ENCODE data around the gene CDC42SE1. TPM values are rescaled to one million over a fixed set of nuclear protein-coding genes. Genes with fewer than 3 reads are reported as not detected.
"Not testable (repeated sequence)": the region's sequence is repeated elsewhere in the genome, so short reads cannot be mapped to it uniquely, and the experiment has no call there.

The CDC42SE1 gene
- total RNA-seq, 1 experiment from 2014 or later = 76.3 TPM

DNA sequence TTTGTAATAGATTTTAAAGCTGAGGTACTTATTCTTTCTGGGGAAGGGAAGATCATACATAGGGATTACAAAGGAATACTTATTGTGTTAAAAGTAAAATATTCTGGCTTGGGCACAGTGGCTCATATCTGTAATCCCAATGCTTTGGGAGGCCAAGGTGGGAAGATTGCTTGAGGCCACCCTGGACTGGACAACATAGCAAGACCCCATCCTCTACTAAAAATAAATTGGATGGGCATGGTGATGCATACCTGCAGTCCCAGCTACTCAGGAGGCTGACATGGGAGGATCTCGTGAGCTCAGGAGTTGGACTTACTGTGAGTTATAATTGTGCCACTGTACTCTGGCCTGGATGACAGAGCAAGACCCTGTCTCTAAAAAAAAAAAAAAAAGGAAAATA lies 38.7 kb upstream of the CDC42SE1 start:
- Mint-ChIP-seq H3K36me3 (no peaks in the 10 kb centered on the region), H3K27me3 (ENCODE audit: low read depth) (no peaks in the 10 kb centered on the region; the same call in 1 of the 2 replicates), H3K4me3 (no peak overlapping the region), H3K4me1 (no peaks in the 10 kb centered on the region), H3K27ac (no peak overlapping the region), H3K9me3 (no peaks in the 10 kb centered on the region)
- TF ChIP-seq CBFB (CRISPR knock-in tag; IDR thresholded peaks at IDR 0.05; ENCODE audit: low read depth) = no peak
- TF ChIP-seq ZNF121 (CRISPR knock-in tag; IDR thresholded peaks at IDR 0.05) = peak; percentile 66
- POLR2A ChIA-PET = no interaction called here
- ATAC-seq (no peak), DNase-seq (ENCODE audit: low spot score) (no peak)
- CTCF ChIA-PET = interaction anchor here (0.9 to 1.4 kb wide), 2 partner anchors 13 to 73 kb away, joined by 4 to 5 read pairs; no protein-coding TSS in a partner anchor

DNA sequence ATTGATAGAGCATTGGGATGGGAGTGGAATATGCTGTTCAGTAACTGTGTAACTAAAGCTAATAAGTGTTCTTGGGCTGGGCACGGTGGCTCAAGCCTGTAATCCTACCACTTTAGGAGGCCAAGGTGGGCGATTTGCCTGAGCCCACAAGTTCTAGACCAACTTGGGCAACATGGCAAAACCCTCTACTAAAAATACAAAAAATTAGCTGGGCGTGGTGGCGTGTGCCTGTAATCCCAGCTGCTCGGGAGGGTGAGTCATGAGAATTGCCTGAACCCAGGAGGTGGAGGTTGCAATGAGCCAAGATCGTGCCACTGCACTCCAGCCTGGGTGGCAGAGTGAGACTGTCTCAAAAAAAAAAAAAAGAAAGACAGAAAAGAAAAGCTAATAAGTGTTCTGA lies 38.0 kb upstream of the CDC42SE1 start:
- ATAC-seq, POLR2A ChIA-PET, H3K27ac Mint-ChIP-seq: not testable (repeated sequence)

DNA sequence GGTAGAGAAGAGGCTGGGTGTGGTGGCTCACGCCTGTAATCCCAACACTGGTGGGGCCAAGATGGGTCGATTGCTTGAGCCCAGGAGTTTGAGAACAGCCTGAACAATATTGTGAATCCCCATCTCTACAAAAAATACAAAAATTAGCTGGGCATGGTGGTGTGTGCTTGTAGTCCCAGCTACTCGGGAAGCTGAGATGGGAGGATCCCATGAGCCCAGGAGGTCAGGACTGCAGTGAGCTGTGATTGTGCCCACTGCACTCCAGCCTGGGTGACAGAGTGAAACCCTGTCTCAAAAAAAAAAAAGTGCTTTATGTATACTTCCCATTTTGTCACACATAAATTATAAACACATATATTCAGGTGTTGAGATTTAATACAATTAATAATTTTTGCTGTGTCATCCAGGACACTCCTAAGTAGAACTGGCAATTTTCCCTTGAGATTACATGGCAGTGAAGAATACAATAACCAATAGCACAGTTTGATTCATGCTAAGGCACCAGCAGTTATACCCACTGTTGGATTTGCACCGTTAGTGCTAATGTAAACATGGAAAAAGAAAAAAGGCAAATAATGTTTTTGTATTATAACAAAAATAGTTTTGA lies 26.6 kb upstream of the CDC42SE1 start:
- Mint-ChIP-seq H3K27ac (no peak overlapping the region), H3K4me1 (peaks cover 5% of the 10 kb centered on the region), H3K9me3 (no peaks in the 10 kb centered on the region), H3K4me3 (no peak overlapping the region), H3K27me3 (ENCODE audit: low read depth) (no peaks in the 10 kb centered on the region), H3K36me3 (no peaks in the 10 kb centered on the region)
- TF ChIP-seq, protein P1, sequence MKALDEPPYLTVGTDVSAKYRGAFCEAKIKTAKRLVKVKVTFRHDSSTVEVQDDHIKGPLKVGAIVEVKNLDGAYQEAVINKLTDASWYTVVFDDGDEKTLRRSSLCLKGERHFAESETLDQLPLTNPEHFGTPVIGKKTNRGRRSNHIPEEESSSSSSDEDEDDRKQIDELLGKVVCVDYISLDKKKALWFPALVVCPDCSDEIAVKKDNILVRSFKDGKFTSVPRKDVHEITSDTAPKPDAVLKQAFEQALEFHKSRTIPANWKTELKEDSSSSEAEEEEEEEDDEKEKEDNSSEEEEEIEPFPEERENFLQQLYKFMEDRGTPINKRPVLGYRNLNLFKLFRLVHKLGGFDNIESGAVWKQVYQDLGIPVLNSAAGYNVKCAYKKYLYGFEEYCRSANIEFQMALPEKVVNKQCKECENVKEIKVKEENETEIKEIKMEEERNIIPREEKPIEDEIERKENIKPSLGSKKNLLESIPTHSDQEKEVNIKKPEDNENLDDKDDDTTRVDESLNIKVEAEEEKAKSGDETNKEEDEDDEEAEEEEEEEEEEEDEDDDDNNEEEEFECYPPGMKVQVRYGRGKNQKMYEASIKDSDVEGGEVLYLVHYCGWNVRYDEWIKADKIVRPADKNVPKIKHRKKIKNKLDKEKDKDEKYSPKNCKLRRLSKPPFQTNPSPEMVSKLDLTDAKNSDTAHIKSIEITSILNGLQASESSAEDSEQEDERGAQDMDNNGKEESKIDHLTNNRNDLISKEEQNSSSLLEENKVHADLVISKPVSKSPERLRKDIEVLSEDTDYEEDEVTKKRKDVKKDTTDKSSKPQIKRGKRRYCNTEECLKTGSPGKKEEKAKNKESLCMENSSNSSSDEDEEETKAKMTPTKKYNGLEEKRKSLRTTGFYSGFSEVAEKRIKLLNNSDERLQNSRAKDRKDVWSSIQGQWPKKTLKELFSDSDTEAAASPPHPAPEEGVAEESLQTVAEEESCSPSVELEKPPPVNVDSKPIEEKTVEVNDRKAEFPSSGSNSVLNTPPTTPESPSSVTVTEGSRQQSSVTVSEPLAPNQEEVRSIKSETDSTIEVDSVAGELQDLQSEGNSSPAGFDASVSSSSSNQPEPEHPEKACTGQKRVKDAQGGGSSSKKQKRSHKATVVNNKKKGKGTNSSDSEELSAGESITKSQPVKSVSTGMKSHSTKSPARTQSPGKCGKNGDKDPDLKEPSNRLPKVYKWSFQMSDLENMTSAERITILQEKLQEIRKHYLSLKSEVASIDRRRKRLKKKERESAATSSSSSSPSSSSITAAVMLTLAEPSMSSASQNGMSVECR (CRISPR knock-in tag; IDR thresholded peaks at IDR 0.05; ENCODE audit: borderline replicate concordance) = no peak
- TF ChIP-seq ZNF121 (CRISPR knock-in tag; IDR thresholded peaks at IDR 0.05) (no peak), FOXJ3 (CRISPR knock-in tag; IDR thresholded peaks at IDR 0.05; ENCODE audit: borderline replicate concordance) (no peak), MXD4 (CRISPR knock-in tag; IDR thresholded peaks at IDR 0.05; ENCODE audit: borderline replicate concordance) (no peak), FOXP1 (CRISPR knock-in tag; IDR thresholded peaks at IDR 0.05; ENCODE audit: borderline replicate concordance) (no peak), TP53 (CRISPR knock-in tag; IDR thresholded peaks at IDR 0.05) (no peak), PRRX2 (CRISPR knock-in tag; IDR thresholded peaks at IDR 0.05) (no peak)
- TF ChIP-seq, protein P2, sequence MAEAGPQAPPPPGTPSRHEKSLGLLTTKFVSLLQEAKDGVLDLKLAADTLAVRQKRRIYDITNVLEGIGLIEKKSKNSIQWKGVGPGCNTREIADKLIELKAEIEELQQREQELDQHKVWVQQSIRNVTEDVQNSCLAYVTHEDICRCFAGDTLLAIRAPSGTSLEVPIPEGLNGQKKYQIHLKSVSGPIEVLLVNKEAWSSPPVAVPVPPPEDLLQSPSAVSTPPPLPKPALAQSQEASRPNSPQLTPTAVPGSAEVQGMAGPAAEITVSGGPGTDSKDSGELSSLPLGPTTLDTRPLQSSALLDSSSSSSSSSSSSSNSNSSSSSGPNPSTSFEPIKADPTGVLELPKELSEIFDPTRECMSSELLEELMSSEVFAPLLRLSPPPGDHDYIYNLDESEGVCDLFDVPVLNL (CRISPR knock-in tag; IDR thresholded peaks at IDR 0.05; ENCODE audit: borderline replicate concordance, low read depth) = no peak
- TF ChIP-seq, protein P3, sequence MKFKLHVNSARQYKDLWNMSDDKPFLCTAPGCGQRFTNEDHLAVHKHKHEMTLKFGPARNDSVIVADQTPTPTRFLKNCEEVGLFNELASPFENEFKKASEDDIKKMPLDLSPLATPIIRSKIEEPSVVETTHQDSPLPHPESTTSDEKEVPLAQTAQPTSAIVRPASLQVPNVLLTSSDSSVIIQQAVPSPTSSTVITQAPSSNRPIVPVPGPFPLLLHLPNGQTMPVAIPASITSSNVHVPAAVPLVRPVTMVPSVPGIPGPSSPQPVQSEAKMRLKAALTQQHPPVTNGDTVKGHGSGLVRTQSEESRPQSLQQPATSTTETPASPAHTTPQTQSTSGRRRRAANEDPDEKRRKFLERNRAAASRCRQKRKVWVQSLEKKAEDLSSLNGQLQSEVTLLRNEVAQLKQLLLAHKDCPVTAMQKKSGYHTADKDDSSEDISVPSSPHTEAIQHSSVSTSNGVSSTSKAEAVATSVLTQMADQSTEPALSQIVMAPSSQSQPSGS (CRISPR knock-in tag; IDR thresholded peaks at IDR 0.05; ENCODE audit: borderline replicate concordance, low read depth) = no peak
- TF ChIP-seq, protein P4, sequence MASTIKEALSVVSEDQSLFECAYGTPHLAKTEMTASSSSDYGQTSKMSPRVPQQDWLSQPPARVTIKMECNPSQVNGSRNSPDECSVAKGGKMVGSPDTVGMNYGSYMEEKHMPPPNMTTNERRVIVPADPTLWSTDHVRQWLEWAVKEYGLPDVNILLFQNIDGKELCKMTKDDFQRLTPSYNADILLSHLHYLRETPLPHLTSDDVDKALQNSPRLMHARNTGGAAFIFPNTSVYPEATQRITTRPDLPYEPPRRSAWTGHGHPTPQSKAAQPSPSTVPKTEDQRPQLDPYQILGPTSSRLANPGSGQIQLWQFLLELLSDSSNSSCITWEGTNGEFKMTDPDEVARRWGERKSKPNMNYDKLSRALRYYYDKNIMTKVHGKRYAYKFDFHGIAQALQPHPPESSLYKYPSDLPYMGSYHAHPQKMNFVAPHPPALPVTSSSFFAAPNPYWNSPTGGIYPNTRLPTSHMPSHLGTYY (CRISPR knock-in tag; IDR thresholded peaks at IDR 0.05) = no peak
- ATAC-seq (no peak), DNase-seq (ENCODE audit: low spot score) (no peak)
- POLR2A ChIA-PET = no interaction called here
- CTCF ChIA-PET = interaction anchor here (0.6 to 3.0 kb wide), 6 partner anchors 10 to 73 kb away, joined by 3 to 20 read pairs (median 5); partner anchors contain the start of gene GABPB2

More for the DNA sequence above, 38.0 kb upstream of the CDC42SE1 start:
- H3K9me3 Mint-ChIP-seq; DNase-seq (ENCODE audit: low spot score); H3K36me3 Mint-ChIP-seq; H3K4me1 Mint-ChIP-seq; H3K27me3 Mint-ChIP-seq (ENCODE audit: low read depth); H3K4me3 Mint-ChIP-seq: not testable (repeated sequence)
- CTCF ChIA-PET = interaction anchor here (1.3 to 1.4 kb wide), 2 partner anchors 59 to 73 kb away, joined by 4 read pairs; partner anchors contain the start of gene TNFAIP8L2

Data from WTC11 (cell line).